ENCODE data around the gene C10orf105. TPM values are rescaled to one million over a fixed set of nuclear protein-coding genes. Genes with fewer than 3 reads are reported as not detected.

C10orf105 gene
- total and polyA plus RNA-seq, 11 donors, result 0.03 to 0.57 (median 0.08) TPM; not detected in 6

GRCh38 chr10:71727738-71728737 lies 8.5 kb upstream of the C10orf105 start:
- DNase-seq (peak in 4 of 5 donors; percentile 69 to 86 (median 72)), ATAC-seq (peak; percentile 60 to 80 (median 69))
- WGBS, 4 donors, result 14 to 19% (median 16%) methylated on average over 8 of the region's 8 CpGs
- H3K4me1 ChIP-seq, result peaks cover 0 to 65% (median 35%) of the 10 kb centered on the region in 12 donors
- peak overlapping the region in 1 of 12 donors; percentile 0 for H3K4me3 ChIP-seq
- H3K9me3 ChIP-seq, result no peaks in the 10 kb centered on the region
- H3K27me3 ChIP-seq, result no peaks in the 10 kb centered on the region
- intact Hi-C loops (cut with DNase I), result loop anchor here in 5 of 10 donors (2.0 to 10.0 kb wide), 3 partner anchors 44 to 413 kb away; partner anchors contain the start of genes VSIR (in 4 of the 5) and SLC29A3 (in 1 of the 5)
- no peak for TF ChIP-seq POLR2A (IDR thresholded peaks at IDR 0.05)
- TF ChIP-seq CTCF (IDR thresholded peaks at IDR 0.05), result no peak
- H3K36me3 ChIP-seq, result no peaks in the 10 kb centered on the region
- peak overlapping the region; percentile 18 to 95 (median 76) for H3K27ac ChIP-seq

GRCh38 chr10:71727105-71727737 lies 7.6 kb upstream of the C10orf105 start:
- ATAC-seq (peak in 3 of 4 donors; percentile 1 to 28 (median 3)), DNase-seq (no peak)
- Histone ChIP-seq H3K4me1 (peaks cover 0 to 64% (median 35%) of the 10 kb centered on the region in 12 donors), H3K27ac (peak overlapping the region; percentile 18 to 95 (median 76)), H3K4me3 (no peak overlapping the region), H3K27me3 (no peaks in the 10 kb centered on the region), H3K9me3 (no peaks in the 10 kb centered on the region), H3K36me3 (no peaks in the 10 kb centered on the region)
- TF ChIP-seq POLR2A (IDR thresholded peaks at IDR 0.05), result no peak
- TF ChIP-seq CTCF (IDR thresholded peaks at IDR 0.05), result no peak
- 63 to 78% (median 64%) methylated on average over 12 of the region's 12 CpGs for WGBS, 4 donors
- intact Hi-C loops (cut with DNase I), result loop anchor here in 4 of 10 donors (5.0 to 10.0 kb wide), 2 partner anchors 45 to 412 kb away; partner anchors contain the start of genes VSIR (in 3 of the 4) and SLC29A3 (in 1 of the 4)

DNA sequence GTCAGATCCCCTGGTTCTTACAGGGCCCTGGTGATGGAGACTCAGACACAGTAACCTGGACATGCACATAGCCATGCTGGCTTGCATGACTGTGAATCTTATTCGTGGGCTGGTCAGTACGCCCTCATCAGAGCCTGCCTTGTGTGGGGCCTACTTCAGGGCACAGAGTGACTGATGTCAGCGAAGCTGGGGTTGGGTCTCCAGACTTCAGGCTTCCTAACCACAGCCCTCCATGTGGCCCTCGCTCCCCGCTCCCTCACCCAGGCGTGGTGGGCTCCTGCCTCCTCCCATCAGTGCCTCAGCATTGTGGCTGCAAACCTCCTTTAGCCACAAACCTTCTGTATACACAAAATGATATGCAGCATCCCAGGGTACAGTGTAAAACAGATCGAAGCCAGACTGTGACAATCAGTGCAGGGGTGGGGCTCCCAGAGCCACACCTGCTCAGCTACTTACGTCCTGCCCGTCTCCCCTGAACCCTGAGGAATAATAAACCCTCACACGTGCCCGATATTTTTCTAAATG lies 7.1 kb upstream of the C10orf105 start:
- peak overlapping the region in 7 of 12 donors; percentile 72 to 95 (median 78) for H3K27ac ChIP-seq
- TF ChIP-seq POLR2A (IDR thresholded peaks at IDR 0.05) (no peak), CTCF (IDR thresholded peaks at IDR 0.05) (no peak)
- peaks cover 0 to 60% (median 35%) of the 10 kb centered on the region in 12 donors for H3K4me1 ChIP-seq
- DNase-seq, result no peak
- no peaks in the 10 kb centered on the region for H3K9me3 ChIP-seq
- WGBS, 4 donors, result 70 to 88% (median 82%) methylated on average over 11 of the region's 11 CpGs
- H3K36me3 ChIP-seq, result no peaks in the 10 kb centered on the region
- intact Hi-C loops (cut with DNase I), result loop anchor here in 4 of 10 donors (5.0 to 10.0 kb wide), 2 partner anchors 46 to 412 kb away; partner anchors contain the start of genes VSIR (in 3 of the 4) and SLC29A3 (in 1 of the 4)
- ATAC-seq, result no peak
- no peaks in the 10 kb centered on the region for H3K27me3 ChIP-seq
- no peak overlapping the region for H3K4me3 ChIP-seq

All from heart left ventricle (tissue), 16 donors.